ENCODE measurements around the gene EXT2. TPM values are rescaled to one million over a fixed set of nuclear protein-coding genes. Genes with fewer than 3 reads are reported as not detected.

The EXT2 gene
- total RNA-seq, 1 donor from 2014 or later: 73.9 TPM

GRCh38 chr11:44172966-44173365 lies 77.5 kb downstream of the EXT2 start:
- no peak for DNase-seq (ENCODE audit: low spot score, unreplicated experiment)
- Mint-ChIP-seq H3K27me3 (no peaks in the 10 kb centered on the region), H3K27ac (no peak overlapping the region), H3K4me3 (ENCODE audit: low read depth) (no peak overlapping the region), H3K4me1 (ENCODE audit: low read depth) (no peaks in the 10 kb centered on the region), H3K36me3 (ENCODE audit: insufficient read depth) (peaks cover 16% of the 10 kb centered on the region), H3K9me3 (ENCODE audit: low read depth) (no peaks in the 10 kb centered on the region)
- no peak for TF ChIP-seq CTCF (IDR thresholded peaks at IDR 0.05; ENCODE audit: unreplicated experiment)

GRCh38 chr11:44174842-44175241 lies 79.4 kb downstream of the EXT2 start:
- Mint-ChIP-seq H3K27ac (no peak overlapping the region), H3K9me3 (ENCODE audit: low read depth) (no peaks in the 10 kb centered on the region), H3K4me3 (ENCODE audit: low read depth) (no peak overlapping the region), H3K27me3 (no peaks in the 10 kb centered on the region), H3K36me3 (ENCODE audit: insufficient read depth) (peaks cover 16% of the 10 kb centered on the region), H3K4me1 (ENCODE audit: low read depth) (peaks cover 2% of the 10 kb centered on the region)
- TF ChIP-seq CTCF (IDR thresholded peaks at IDR 0.05; ENCODE audit: unreplicated experiment): no peak
- no peak for DNase-seq (ENCODE audit: low spot score, unreplicated experiment)

- Mint-ChIP-seq H3K36me3 (ENCODE audit: insufficient read depth) (peaks cover 17% of the 10 kb centered on the region), H3K4me3 (ENCODE audit: low read depth) (no peak overlapping the region), H3K27ac (no peak overlapping the region), H3K4me1 (ENCODE audit: low read depth) (peaks cover 2% of the 10 kb centered on the region), H3K27me3 (no peaks in the 10 kb centered on the region), H3K9me3 (ENCODE audit: low read depth) (no peaks in the 10 kb centered on the region)
- no peak for TF ChIP-seq CTCF (IDR thresholded peaks at IDR 0.05; ENCODE audit: unreplicated experiment)
- DNase-seq (ENCODE audit: low spot score, unreplicated experiment): no peak
Observed at GRCh38 chr11:44176546-44177213, 81.2 kb downstream of the EXT2 start.

- Mint-ChIP-seq H3K27me3 (no peaks in the 10 kb centered on the region), H3K4me1 (ENCODE audit: low read depth) (peaks cover 2% of the 10 kb centered on the region), H3K36me3 (ENCODE audit: insufficient read depth) (peaks cover 16% of the 10 kb centered on the region), H3K4me3 (ENCODE audit: low read depth) (no peak overlapping the region), H3K9me3 (ENCODE audit: low read depth) (no peaks in the 10 kb centered on the region), H3K27ac (no peak overlapping the region)
- no peak for TF ChIP-seq CTCF (IDR thresholded peaks at IDR 0.05; ENCODE audit: unreplicated experiment)
- no peak for DNase-seq (ENCODE audit: low spot score, unreplicated experiment)
Observed at GRCh38 chr11:44177905-44178304, 82.4 kb downstream of the EXT2 start.

- Mint-ChIP-seq H3K27me3 (no peaks in the 10 kb centered on the region), H3K4me1 (ENCODE audit: low read depth) (peaks cover 2% of the 10 kb centered on the region), H3K4me3 (ENCODE audit: low read depth) (no peak overlapping the region), H3K9me3 (ENCODE audit: low read depth) (no peaks in the 10 kb centered on the region), H3K36me3 (ENCODE audit: insufficient read depth) (peaks cover 13% of the 10 kb centered on the region), H3K27ac (peak overlapping the region; percentile 90)
- TF ChIP-seq CTCF (IDR thresholded peaks at IDR 0.05; ENCODE audit: unreplicated experiment): no peak
- no peak for DNase-seq (ENCODE audit: low spot score, unreplicated experiment)
Observed at GRCh38 chr11:44178381-44178780, 82.9 kb downstream of the EXT2 start.

Data from progenitor cell of endocrine pancreas (in vitro differentiated cells).